ENCODE results near the gene HDAC9.

GRCh38 chr7:18786196-18786727 lies 290.7 kb downstream of the HDAC9 start:
- no peak for TF ChIP-seq CTCF (conservative IDR thresholded peaks at IDR 0.05 in 1 of 2, IDR thresholded peaks at IDR 0.05 in 1 of 2; ENCODE audit: low read depth in 1 of 2, low read length in 2 of 2)
- no peak for TF ChIP-seq EZH2 (IDR thresholded peaks at IDR 0.05; ENCODE audit: low read length, missing control alignments)

Data from fibroblast of lung (primary cell).